ENCODE results near the gene CACHD1.

CACHD1 gene

DNA sequence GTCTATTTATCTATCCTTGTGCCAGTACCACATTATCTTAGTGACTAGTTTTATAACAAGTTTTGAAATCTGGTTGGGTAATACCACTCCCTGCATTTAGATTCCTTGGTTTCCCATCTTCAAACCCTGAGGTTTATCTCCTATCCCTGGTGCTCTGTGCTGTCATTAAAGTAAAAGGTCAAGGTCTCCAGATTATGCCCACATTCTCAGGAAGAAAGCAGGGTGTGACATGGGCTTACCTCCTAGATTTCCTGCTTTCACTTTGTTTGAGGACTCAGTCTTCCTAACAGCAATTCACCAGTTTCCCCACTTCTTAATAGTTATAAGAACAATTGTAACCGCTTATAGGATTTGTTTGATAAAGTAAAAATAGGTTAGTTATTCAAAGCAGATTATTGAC lies 86.0 kb downstream of the CACHD1 start:
- DNase-seq: no peak

DNA sequence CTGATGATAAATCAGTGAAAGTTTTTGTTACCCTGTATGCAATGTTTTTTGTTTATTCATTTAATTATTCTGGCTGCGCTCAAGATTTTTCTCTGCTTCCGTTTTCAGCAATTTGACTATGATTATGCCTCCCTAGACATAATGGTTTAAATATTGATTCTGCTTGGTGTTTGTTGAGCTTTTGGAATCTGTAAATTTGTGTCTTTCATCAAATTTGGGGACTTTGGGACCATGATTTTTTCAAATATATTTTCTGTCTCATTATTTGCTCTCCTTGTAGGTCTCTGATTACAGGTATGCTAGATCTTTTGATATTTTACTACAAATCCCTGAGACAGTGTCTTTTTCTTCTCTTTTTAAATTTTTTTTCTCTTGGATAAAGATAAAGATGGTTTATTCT lies 92.1 kb downstream of the CACHD1 start:
- no peak for DNase-seq

DNA sequence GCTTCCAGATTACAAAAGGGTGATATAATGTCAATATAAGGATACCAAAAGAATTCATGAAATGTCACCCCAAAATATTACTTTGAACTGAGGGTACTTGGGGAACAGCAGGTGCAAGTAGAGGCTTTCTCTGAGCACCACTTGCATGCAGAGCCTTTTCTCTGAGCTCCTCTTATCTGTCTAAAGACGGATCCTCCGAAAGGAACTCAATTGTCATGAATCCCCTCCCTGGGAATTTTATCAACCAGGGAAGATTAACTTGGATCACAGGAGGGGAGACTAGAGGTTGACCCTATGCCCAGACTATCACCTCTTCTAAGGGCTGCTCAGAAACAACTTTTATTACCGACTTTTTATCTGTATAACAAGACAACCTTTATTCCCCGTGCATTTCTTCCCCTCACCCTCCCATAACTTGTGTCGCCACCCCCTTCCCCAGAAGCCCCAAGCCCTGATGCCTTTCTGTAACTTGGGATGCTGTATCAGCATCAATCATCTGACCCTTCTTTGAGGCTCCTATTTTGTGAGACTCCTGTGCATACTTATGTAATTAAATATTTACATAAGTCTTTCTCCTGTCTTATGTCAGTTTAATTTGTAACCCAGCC lies 94.1 kb downstream of the CACHD1 start:
- DNase-seq: no peak

DNA sequence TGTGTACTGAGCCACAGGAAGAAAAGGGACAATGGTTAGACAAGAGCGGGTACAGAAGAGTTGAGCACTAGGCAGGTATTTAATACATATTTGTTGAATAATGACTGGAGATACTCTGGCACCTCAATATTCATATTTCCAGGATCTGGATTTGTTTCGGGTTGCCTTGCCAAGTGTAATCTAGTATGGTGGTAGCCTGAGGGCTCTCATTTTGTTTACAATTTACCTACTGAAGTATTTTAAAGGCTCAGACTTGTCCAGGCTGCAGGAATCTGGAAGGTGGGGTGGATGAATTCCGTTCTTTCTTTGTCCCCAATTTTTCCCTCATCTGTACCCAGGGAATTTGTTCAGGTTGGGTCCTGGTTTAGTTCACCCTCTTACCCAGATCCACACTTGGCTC lies 95.0 kb downstream of the CACHD1 start:
- no peak for DNase-seq

DNA sequence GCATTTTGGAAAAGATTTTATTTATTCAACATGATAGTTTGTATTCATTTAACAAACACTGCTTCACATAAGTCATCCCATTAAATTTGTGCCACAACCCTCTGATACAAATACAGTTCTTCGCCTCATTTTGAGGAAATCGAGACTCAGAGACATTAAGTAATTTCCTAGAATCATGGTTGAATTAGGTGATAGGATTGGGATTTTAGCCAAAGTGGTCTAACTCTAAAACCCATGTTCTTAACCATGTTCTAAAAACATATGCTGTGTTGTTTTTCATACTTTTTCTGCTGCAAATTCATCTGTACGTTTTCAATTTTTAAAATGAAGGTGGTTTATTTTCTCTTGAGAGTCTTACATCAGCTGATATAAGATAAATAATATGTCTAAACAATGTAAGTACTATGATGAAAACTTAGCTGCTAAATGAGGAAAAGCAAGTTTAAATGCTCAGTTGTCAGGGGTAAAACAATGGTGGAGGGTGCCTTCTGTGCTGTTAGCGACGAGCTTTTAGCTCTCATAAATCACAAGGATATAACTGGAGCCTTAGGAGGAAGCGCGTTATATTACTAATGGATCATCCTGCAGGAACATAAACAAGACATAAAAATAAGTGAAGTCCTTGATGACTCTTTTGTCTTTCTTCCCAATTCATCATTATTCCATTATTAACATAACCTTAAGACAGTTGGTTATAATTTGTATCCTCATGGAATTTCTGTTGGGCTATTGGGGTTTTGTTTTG lies 97.7 kb downstream of the CACHD1 start:
- DNase-seq: no peak

DNA sequence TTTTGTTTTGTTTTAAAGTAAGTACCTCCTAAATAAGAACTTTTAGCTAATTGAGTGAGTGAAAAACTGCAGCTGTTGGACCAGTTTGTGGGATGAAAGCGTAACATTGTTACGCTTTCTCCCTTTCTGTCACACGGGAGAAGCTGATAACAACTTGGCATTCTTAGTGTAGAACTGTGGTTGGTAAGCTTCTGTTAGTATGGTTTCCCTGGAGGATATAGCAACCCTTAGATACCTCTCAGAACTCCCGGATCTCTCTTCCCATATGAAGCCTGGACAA lies 98.2 kb downstream of the CACHD1 start:
- no peak for DNase-seq

DNA sequence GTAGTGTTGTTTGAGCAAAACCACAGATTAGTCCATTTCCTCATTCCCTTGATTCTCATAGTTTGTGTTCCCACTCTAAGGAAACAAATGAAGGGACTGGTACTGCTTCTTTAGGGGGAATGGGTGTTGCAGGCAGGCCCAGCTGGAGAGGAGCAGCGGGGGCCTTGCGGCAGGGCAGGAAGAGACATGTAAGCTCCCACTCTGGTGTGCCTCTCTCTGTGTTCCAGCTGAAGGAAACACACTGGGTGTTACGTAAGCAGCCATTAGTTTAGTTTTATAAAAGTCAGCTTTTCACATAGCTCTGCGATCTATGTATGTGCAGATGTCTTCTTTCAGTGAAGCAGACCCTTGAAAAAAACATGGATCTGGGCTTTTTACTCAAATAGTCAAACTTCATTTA lies 99.5 kb downstream of the CACHD1 start:
- DNase-seq: no peak

DNA sequence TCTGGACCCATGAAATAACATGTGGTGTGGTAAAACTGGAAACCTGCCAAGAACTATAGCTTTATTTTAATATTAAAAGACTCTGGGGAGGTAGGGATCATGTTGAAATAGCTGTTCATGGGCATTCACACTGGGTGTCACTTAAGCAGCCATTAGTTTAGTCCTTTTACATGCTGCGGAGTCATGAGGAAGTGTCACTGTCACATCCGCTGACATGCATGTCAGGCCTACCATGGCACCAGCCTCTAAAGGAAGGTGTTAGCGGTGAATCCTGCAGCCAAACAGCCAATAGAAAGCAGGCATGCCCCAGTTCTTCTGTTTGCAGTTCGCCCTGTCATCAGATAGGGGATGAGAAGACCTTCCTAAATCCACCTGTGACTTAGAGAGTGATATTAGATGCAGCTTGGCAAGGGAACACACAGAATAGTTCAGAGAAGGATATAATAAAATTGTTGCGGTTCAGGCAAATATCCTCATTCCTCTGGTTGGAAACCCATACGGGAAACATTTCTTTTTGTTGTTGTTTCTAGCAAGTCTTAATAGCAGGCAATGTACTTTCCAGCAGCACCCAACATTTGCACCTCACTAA lies 100.4 kb downstream of the CACHD1 start:
- DNase-seq: no peak

DNA sequence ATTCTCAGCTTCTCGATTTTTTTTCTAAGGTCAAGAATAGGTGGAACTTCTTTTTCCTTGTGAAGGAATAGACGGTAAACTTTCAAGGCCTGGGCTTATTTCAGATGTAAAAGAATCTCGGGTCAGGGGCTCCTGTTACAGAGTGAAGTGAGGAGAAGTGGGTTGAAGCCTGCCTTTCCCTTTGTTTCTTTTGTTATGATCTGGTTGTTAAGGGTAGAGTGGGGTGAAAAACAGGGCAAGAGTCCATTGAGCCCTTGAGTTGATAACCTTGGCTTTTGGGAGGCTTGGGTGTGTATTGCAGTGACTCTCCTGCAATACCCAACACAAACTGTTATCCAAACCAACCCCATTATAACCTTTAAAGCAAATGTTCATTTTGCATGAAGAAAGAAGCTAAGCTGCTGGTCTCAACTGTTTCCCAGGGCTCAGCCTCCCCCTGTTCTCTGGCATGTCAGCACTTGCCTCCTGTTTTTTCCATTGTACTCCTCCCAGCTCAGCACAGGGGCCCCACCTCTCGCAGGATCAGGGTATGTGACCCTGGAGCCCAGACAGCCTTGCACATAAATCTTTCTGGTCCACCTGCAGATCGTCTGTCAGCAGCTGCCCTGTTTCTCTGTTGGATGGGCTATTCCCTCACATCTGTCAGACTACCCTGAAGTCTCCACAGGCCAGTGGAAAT lies 102.4 kb downstream of the CACHD1 start:
- DNase-seq: no peak

DNA sequence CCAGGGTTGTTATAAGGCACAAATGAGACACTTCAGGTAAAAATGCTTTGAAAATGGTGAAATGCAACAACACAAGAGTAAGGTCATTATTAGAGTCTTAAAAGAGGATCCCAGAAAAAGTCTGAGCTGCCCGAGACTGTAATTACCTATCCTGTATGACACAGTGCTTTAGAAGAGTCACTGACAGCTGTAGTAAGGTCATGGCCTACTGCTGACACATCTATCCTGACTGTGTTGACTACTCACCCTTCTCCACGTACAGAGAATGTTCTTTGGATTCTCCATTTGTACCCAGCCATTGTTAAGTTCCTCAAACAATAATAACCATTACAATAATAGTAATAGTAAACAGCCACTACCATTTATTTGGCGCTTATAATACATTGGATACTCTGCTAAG lies 104.4 kb downstream of the CACHD1 start:
- DNase-seq: no peak

DNA sequence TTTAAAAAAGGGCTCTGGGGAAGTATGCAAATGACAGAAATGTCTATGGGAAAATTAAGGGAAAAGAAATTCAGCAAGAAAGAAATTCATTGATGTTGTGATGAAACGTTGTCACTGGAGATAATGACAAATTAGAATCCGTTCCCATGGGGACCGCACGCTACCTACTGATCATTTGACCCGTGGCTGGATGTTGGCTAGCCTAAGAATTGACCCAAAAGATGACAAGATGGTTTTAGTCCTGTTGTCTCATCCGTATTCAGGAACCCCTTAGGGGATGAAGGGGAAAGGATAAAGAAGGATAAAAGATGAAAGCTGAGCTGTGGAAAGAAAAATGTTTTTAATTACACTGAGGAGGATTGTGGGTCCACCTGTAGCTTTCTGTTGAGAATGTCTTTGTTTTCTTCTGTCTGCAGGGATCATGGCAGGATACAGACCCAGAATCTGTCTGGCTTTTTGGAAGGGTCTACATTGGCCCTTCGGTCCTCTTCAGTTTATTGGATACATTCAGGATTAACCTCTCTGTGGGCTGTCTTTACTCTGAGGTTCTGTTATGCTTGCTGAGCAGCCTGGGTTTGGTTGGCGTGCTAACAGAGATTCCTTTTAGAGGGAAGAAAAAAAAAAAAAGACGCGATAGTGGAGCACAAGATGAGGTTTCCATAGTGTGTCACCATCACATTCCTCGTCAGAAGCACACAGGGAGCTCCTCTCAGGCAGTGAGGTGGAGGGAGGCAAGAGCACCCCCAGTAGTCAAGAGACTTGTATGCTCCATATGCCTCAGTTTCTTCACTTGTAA lies 106.2 kb downstream of the CACHD1 start:
- no peak for DNase-seq

DNA sequence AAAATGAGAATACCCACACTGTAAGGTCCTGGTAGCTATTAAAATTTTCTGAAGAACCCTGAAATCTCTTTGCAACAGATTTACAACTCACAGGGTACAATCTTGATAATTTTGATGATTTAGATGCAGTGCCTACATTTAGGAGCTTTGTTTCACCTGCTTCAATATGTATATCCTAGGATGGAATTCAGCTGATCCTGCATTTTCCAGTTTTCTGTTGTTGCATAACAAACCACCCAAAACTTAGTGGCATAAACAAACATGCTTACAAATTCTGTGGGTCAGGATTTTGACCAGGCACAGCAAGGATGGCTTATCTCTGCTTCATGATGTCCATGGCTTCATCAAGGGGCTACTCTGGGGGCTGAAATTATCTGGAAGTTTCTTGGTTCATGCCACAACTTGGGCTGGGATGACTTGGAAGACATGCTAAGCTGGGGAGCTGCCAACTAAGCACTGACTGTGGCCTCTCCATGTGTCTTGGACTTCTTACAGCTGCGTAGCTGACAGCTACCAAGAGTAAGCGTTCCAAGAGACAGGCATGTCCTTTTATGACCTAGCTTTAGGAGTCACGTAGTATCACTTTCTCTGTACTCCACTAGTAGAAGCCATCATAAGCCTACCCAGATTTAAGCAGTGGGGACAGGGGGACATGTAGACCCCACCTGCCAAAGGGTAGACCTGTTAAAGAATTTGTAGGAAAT lies 108.5 kb downstream of the CACHD1 start:
- DNase-seq: no peak

DNA sequence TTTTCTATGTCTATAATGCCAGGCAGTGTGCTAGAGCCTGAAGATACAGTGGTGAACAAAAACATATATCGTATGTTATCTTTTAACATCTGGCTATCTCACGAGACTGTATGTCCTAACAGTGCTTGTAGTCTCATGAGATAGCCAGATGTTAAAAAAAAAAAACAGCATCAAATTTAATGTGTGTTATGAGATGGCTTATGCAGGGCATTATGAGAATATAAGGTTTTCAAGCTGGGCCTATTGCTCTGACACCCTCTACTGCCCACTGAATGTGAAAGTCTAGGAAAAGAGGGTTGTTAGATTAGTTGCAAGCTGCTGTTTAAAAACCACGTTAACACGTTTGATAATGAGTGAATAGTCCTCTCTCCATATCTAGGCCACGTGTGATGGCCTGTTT lies 109.8 kb downstream of the CACHD1 start:
- DNase-seq: no peak

DNA sequence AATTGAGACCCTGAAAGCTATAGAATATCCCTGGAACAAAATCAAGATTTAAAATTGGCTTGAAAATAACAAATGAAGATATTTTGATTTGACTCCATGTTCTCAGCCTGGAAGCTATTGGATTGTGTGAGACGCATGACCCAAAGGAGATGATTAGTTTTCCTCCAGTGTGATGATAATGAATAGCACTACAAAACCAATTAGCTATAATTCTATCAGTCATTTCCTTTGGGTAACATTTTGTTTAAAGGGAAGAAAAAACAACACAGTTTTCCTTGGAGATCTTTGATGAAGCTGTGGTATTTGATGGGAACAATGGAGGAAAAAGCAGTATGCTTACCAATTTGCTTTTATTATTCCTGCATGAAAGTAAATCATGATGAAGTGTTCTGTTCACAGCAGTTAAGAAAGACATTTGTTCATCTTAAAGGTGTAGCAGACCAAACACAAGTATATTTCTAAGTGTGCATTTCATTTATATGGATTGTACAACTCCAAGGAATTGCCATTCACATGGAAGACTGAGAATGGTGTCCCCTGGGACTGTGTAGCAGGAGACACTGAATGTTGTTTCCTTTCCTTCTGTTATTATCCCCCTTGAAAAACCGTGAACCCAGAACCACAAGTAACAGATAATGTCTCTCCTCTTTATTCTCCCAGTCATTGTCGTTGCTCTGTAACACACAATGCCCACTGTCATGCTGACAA lies 111.4 kb downstream of the CACHD1 start:
- no peak for DNase-seq

DNA sequence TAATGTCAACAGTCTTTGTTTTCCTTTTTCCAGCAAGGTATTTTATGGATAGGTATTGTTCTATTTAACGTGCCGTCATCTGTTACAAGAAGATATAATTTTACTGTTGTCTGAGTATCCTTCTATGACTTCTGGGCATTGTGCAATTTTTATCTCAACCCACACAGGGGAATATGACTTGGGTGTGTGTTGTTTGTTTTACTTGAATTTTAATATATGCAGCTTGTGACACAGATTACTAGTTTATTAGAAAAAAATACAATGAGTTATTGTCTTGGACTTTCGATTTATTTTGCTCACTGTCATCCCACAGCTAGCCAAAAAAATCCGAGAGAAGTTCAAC lies 111.9 kb downstream of the CACHD1 start:
- DNase-seq: no peak

DNA sequence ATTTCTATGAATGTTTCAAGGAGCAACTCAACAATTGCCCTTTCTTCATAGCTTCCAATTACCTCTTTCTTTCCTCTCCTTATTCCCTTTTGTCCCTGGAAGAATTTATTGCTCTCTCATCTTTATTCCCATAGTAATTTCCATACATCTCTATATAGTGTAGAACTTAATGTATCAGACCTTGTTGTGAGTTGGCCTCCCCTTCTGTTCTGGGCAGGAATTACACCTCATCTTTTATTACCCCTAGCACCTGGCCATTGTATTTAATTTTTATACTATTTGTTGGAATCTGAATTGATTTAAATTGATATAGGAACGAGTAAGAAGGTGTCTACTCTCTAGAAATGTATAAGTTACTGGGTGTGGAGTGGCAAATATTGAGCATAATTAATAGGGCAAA lies 114.5 kb downstream of the CACHD1 start:
- no peak for DNase-seq

DNA sequence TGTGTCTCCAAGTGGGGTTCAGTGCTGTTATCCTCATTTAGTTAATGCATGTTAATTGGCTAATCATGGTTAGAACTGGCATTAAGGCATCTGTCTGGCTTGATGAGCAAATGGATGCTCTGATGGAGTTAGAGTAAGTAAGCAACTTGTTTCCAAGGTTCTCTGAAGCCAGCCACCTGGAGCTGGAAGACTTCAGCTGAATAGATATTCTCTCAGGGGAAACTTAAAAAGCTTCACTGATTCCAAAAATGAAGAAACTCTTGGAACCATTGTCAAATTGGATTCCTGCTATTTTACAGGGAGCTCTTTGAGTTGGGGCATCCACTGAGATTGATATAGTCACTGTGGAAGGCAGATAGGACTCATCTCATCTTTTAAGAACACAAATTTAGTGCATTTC lies 118.9 kb downstream of the CACHD1 start:
- DNase-seq: no peak

DNA sequence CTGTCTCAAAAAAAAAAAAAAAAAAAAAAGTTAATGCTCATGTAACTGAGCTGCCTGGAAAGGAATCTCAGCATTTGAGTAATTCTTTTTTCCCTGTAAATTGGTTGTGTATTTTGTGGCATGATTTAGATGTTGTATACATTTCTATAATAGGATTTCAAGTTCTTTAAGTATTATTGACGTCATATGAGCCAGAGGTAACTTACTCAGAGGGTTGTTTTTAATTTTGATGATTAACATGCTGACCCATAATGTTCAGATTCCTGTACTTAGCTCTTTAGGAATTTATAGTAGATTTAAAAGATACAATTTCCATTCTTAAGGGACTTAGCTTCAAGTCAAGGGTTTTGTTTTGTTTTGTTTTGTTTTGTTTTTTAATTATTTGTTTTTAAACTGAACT lies 120.4 kb downstream of the CACHD1 start:
- DNase-seq: no peak

DNA sequence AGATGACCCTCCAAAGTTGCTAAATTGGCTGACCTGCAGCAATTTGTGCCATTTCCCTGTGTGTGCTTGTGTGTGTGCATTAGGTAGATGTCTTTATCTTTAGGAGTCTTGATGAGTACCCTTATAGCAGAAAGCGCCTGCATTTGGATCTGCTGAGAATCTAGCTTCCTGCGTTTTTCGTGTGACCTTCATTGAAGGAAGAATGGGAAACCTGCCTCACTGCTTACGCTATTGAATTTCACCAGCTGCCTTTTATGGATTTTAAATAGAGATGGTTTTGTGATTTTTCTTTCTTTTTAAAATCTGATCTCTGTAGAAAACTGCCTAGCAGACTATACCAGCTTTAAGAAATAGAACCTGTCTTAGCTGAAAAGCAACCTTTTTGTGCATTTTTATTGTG lies 124.5 kb downstream of the CACHD1 start:
- no peak for DNase-seq

DNA sequence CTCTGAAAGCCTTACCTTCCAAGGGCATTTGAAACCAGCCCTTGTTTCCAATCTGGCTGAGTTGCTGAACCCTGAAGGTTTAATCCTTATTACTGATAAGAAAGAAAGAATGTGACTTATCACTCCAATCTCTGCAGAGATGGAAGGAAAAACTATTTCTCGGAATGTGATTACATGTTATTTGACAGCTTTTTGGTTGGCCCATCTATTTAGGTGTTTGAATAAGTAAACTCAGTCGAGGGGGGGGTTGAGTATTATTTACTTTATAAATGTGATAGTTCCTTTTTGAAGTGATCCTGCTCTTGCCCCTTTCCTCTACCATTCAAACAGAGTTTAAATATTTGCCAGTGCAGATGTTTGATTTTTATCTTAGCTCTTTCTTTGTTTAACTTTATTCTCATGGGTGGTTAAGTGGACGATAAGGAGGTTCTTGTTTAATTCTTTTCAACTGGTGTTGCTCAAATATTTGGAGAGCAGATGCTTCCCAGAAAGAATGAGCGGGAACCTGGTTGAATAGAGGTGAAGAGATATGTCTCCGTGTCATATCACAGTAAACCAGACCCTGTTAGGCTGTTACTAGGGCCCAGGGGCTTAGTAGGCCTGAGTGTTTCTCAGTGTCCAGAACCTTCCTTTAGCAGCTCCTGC lies 126.1 kb downstream of the CACHD1 start:
- no peak for DNase-seq

DNA sequence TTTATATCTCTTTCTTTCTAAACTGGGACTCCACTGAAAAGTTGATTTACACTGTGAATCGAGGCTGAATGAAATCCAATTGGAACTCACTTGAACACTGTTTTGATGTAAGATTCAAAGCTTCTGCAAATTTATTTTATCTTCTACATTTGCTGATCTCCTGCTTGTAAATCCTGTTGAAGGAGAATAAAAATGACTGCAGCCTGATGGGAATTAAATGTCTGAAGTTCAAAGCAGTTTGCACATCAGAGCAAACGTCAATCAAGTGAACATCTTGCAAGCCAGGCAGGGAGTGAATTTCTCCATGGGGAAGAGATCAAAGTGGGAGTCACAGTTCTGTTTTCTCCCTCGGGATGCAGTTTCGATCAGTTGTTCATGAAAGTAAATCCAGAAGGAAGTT lies 127.2 kb downstream of the CACHD1 start:
- no peak for DNase-seq

DNA sequence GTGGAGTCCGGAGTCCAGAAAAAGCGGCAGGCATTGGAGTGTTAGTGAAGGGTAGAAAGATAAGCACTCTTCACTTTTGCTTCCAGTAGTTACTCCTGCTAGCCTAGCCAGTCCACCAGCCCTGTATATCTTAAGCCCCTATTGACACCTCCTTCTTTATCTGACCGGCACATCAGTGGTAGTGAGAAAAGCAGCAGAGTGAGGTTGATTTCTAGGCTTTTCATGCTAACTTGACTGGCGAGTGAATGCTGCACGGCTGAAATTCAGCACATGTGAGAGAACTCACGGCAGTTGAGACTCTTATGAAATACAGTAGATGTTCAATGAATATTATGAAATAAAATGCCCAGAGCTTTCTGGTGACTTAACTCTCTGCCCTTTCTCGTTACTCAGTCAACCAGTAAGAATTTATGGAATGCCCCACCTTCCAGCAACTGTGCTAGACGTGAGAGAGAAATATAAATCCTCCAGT lies 128.2 kb downstream of the CACHD1 start:
- no peak for DNase-seq

Data from activated gamma-delta T cell treated with Interleukin-2 at 50 U/mL for 16 hours (primary cell).